Measurements from ENCODE around the gene PEX19.

The PEX19 gene

DNA sequence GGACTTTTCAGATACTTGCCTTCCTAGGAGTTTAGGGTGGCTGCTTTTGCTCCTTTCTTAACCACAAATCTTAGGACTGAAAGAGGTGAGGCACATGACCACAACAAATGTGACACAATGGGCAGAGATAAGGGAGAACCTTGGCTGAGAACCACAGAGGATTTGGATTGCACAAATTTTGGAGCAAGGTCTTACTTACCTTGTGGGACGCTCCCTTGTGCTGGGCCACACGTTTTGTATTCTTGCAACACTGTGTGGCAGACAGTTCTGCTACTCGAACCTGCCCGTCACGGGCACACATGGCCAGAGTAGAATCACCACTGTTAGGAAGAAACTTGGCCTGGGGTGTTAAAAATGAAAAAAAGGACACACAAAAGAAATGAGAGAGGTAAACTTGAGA, 46.5 kb downstream of the PEX19 start:
- no peak for DNase-seq (ENCODE audit: low spot score)

DNA sequence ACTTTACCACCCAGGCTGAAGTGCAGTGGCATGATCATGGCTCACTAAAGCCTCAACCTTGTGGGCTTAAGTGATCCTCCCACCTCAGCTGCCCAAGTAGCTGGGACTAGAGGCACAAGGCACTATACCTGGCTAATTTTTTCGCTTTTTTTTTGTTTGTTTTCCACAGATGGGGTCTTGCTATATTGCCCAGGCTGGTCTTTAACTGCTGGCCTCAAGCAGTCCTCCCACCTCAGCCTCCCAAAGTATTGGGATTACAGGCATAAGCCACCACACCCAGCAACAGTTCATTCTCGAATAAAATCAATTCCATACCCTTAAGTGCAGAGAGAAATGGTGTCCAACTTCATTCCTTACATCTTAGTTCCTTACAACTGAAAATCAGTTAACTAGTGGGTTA, 47.4 kb downstream of the PEX19 start:
- DNase-seq (ENCODE audit: low spot score), result no peak

DNA sequence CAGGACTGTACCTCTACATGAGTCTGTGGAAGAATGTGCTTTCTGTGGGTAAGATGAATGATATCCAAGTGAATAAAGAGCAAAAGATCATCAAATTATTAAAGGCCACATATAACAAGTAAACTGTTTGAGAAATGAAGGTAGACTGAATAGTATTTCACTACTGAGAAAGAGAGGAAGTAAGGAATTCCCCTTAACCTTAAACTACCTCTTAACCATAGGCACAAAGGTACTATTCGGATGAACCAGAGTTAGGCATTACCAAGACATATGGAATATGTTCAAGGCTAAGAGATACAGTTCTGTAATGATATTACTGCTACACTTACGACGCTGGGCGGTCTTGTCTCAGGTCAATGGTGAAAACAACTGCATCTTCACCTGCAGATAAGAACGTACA, 48.1 kb downstream of the PEX19 start:
- no peak for DNase-seq (ENCODE audit: low spot score)

DNA sequence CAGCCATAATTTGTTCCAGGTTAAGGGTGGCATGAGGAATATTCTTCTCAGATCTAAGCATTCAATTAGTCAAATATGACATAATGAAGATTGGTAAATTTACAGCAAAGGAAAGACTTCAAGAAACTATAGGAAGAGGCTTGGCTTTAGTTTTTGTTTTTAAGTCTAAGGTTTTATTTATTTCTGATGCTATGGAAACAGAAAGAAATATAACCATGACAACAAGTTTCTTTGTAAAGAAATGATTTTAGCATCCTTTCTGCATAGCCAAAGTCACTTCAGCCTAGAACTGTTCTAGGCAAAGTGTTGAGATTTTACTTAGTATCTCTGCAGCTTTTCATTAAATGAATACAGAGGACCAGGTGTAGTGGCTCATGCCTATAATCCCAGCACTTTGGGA, 52.0 kb downstream of the PEX19 start:
- no peak for DNase-seq (ENCODE audit: low spot score)

DNA sequence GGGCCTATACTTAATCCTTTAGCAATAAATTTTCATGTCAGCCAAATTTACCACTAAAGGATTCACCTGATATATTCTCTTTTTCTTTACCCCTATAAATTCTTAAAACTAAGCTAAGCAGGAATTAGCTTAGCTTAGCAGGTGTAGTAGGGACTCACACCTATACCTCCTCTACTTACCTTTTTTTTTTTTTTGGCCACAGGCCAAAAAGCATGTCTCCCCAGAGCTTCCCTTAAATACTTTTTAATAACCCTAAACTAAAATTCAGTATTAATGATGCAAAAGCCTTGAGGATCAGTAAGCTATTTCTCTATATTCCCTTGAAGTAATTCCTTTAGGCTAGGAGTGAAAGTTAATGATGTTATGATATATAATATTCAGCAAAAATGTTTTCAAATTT, 56.5 kb downstream of the PEX19 start:
- DNase-seq (ENCODE audit: low spot score), result no peak

DNA sequence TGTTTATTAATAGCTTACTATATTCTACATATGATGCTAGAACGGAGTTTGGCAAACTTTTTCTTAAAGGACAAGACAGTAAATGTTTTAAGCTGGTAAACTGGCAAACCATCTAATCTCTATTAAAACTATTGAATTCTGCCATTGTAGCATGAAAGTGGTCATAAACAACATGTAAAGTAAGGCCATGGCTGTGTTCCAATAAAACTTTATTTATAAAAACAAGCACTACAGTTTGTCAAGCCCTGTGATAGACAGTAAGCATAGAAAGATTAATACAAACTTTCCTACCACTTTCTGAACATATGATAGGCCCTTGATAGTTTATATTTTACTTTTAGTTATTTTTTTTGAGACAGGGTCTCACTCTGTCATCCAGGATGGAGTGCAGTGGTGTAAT, 57.4 kb downstream of the PEX19 start:
- DNase-seq (ENCODE audit: low spot score), result no peak

DNA sequence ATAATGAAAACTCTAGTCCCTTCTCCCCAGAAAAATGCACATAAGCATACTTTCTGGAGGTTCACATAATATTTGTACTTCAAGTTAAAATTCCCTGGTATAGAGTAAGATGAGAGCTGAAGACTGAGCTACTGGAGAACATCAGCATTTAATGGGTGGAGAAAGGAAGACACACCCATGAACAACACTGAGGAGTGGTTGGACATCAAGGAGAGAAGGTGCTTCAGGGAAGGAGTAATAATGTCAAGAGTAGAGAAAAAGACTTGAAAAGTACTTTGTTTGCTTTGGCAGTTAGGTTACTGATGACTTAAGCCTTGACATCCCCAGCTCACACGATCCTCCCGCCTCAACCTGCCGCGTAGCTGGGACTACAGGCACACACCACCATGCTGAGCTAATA, 57.9 kb downstream of the PEX19 start:
- no peak for DNase-seq (ENCODE audit: low spot score)

Data from kidney tubule cell (primary cell).